OCI-LY7 (cell line): ENCODE results near the gene NACA. TPM values are rescaled to one million over a fixed set of nuclear protein-coding genes. Genes with fewer than 3 reads are reported as not detected.
"Not testable (repeated sequence)": the region's sequence is repeated elsewhere in the genome, so short reads cannot be mapped to it uniquely, and the experiment has no call there.

Experiments used
- BruUV-seq: library from RNA; stranded (reverse); fragments of 400-500 nt; replicated peaks from 2 replicates; lab custom pipeline; 2021; lab: Mats Ljungman, UMichigan
- CTCF ChIA-PET: fragments of 300-600 bp; sonication (Branson Sonifier 250); formaldehyde crosslinking; loops from one replicate; lab custom pipeline; 2022; ENCODE audit warnings: antibody characterized with exemption; ENCODE audit not compliant: unreplicated experiment; lab: Charles Lee
- POLR2A ChIA-PET: fragments of 300-600 bp; sonication (Branson Sonifier 250); formaldehyde crosslinking; loops from one replicate; lab custom pipeline; 2022; ENCODE audit warnings: antibody characterized with exemption; lab: Charles Lee
- DNase-seq: peaks from one replicate; pipeline ENCODE4 v3.0.0-alpha.2; 2015; ENCODE audit warnings: low spot score
- H2AFZ ChIP-seq: fragments of 200-600 bp; sonication (generic), shearing (Covaris generic); 2 replicates; pipeline ENCODE4 v1.6.1; 2014; ENCODE audit warnings: mild to moderate bottlenecking, antibody characterized with exemption, low read length, moderate library complexity
- H3K27ac ChIP-seq: fragments of 200-600 bp; sonication (generic); 2 replicates; pipeline ENCODE4 v1.5.1; 2014; ENCODE audit warnings: mixed run types, low read depth, mild to moderate bottlenecking, moderate library complexity, low read length, inconsistent platforms; ENCODE audit not compliant: poor library complexity, severe bottlenecking
- H3K36me3 ChIP-seq: fragments of 200-600 bp; sonication (generic); 2 replicates; pipeline ENCODE4 v1.6.1; 2014; ENCODE audit warnings: mild to moderate bottlenecking, antibody characterized with exemption, low read length, moderate library complexity, mixed read lengths; ENCODE audit not compliant: insufficient read depth
- H3K4me1 ChIP-seq: fragments of 200-600 bp; sonication (generic); 2 replicates; pipeline ENCODE4 v1.5.1; 2014; ENCODE audit warnings: mild to moderate bottlenecking, low read length; ENCODE audit not compliant: insufficient read depth, poor library complexity, severe bottlenecking
- H3K4me2 ChIP-seq: fragments of 200-600 bp; sonication (generic); 2 replicates; pipeline ENCODE4 v1.6.1; 2014; ENCODE audit warnings: mild to moderate bottlenecking, low read length
- H3K4me3 ChIP-seq: fragments of 200-600 bp; sonication (generic); 2 replicates; pipeline ENCODE4 v1.5.1; 2014; ENCODE audit warnings: mild to moderate bottlenecking, low read depth, low read length; ENCODE audit not compliant: poor library complexity, severe bottlenecking
- H3K79me2 ChIP-seq: fragments of 200-600 bp; sonication (generic); 2 replicates; pipeline ENCODE4 v1.6.1; 2016; ENCODE audit warnings: low read depth, mild to moderate bottlenecking, low read length, moderate library complexity, mixed read lengths; ENCODE audit not compliant: insufficient read depth
- H3K9me2 ChIP-seq: fragments of 200-600 bp; sonication (generic); 2 replicates; pipeline ENCODE4 v1.6.1; 2016; ENCODE audit warnings: mild to moderate bottlenecking, low read length, mixed read lengths; ENCODE audit not compliant: insufficient read depth
- H3K9me3 ChIP-seq: fragments of 200-600 bp; sonication (generic); 2 replicates; pipeline ENCODE4 v1.6.1; 2014; ENCODE audit warnings: mild to moderate bottlenecking, mixed run types, low read length, mixed read lengths
- H4K20me1 ChIP-seq: fragments of 200-600 bp; sonication (generic); 2 replicates; pipeline ENCODE4 v1.6.1; 2014; ENCODE audit warnings: mild to moderate bottlenecking, antibody characterized with exemption, low read length, moderate library complexity, mixed read lengths; ENCODE audit not compliant: insufficient read depth
- CTCF ChIP-seq: fragments of 200-600 bp; sonication (generic); conservative IDR thresholded peaks from 2 replicates; pipeline ENCODE4 v1.5.1; 2014; ENCODE audit warnings: mild to moderate bottlenecking, antibody characterized with exemption, low read length, moderate library complexity, mixed read lengths
- EZH2phosphoT487 ChIP-seq: fragments of 200-600 bp; sonication (generic); IDR thresholded peaks from 2 replicates; pipeline ENCODE4 v1.6.1; 2018; ENCODE audit warnings: low read depth, borderline replicate concordance, mild to moderate bottlenecking, mixed run types, antibody characterized with exemption, low read length, moderate library complexity, mixed read lengths
- intact Hi-C: fragments of 100-400 bp; cut with micrococcal nuclease; formaldehyde crosslinking; loops from one replicate; pipeline ENCODE4 v1.10.0; 2022; ENCODE audit not compliant: unreplicated experiment
- total RNA-seq, 2 experiments: library from RNA; depleted of rRNA in 1 of 2; stranded (reverse); fragments of >200 nt in 1 of 2; shearing (Covaris generic) in 1 of 2; gene quantifications; 2 replicates each; pipeline ENCODE4 v1.2.3, GENCODE V29; 2014 to 2022

The NACA gene
- total RNA-seq, 2 experiments from 2014 or later = 892 to 1,723 TPM

- POLR2A ChIA-PET = interaction anchor here (0.5 to 1.6 kb wide), 7 partner anchors 10 to 360 kb away, joined by 3 to 9 read pairs (median 3); partner anchors contain the start of genes PTGES3 and STAT6
- CTCF ChIA-PET = no interaction called here
- TSS peak; percentile 83 for BruUV-seq
- Histone ChIP-seq H3K9me3 (no peaks in the 10 kb centered on the region), H4K20me1 (no peaks in the 10 kb centered on the region), H3K27ac (peak within 1 kb of the TSS; percentile 94), H3K4me3 (peak within 1 kb of the TSS; percentile 76), H3K36me3 (peaks cover 21% of the 10 kb centered on the region), H3K4me1 (peaks cover 25% of the 10 kb centered on the region), H3K9me2 (no peaks in the 10 kb centered on the region), H3K4me2 (peak within 1 kb of the TSS; percentile 90), H3K79me2 (peaks cover 29% of the 10 kb centered on the region), H2AFZ (peak within 1 kb of the TSS; percentile 50; the same call in 1 of the 2 replicates)
- no peak for TF ChIP-seq EZH2phosphoT487
- TF ChIP-seq CTCF = no peak
- peak; percentile 94 for DNase-seq
- intact Hi-C loops = loop anchor here (1.0 to 5.0 kb wide), 4 partner anchors 27 to 359 kb away; partner anchors contain the start of genes NACA, PTGES3 and STAT6
Measured at GRCh38 chr12:56751712-56752598, 26.9 kb upstream of the NACA start, which contains the start of gene PRIM1. PRIM1 (minus strand) TSS chr12:56752323; CDS start chr12:56752298, 25 bp downstream.

- H3K9me2 ChIP-seq, CTCF ChIA-PET, BruUV-seq, H3K9me3 ChIP-seq, H4K20me1 ChIP-seq, DNase-seq: not testable (repeated sequence)
- peaks cover 33% of the 10 kb centered on the region for H3K36me3 ChIP-seq
- intact Hi-C loops = loop anchor here (2.0 to 5.0 kb wide), 2 partner anchors 113 to 360 kb away; partner anchors contain the start of gene STAT6
- peaks cover 25% of the 10 kb centered on the region for H3K4me1 ChIP-seq
- H2AFZ ChIP-seq = peak overlapping the region; percentile 50; the same call in 1 of the 2 replicates
- H3K4me2 ChIP-seq = peak overlapping the region; percentile 90
- H3K4me3 ChIP-seq = peak overlapping the region; percentile 76
- POLR2A ChIA-PET = interaction anchor here (0.6 to 1.7 kb wide), 4 partner anchors 25 to 452 kb away, joined by 3 to 9 read pairs (median 6); partner anchors contain the start of gene PTGES3
- H3K27ac ChIP-seq = peak overlapping the region; percentile 94
- peaks cover 29% of the 10 kb centered on the region for H3K79me2 ChIP-seq
Measured at GRCh38 chr12:56750596-56750995, 25.5 kb upstream of the NACA start.

- Histone ChIP-seq H3K79me2 (peaks cover 29% of the 10 kb centered on the region), H4K20me1 (no peaks in the 10 kb centered on the region), H3K4me3 (peak overlapping the region; percentile 76), H3K27ac (peak overlapping the region; percentile 68), H2AFZ (peak overlapping the region; percentile 20; the same call in 1 of the 2 replicates), H3K36me3 (peaks cover 39% of the 10 kb centered on the region), H3K9me2 (no peaks in the 10 kb centered on the region), H3K9me3 (no peaks in the 10 kb centered on the region), H3K4me2 (peak overlapping the region; percentile 90), H3K4me1 (peaks cover 25% of the 10 kb centered on the region)
- CTCF ChIA-PET = no interaction called here
- BruUV-seq = no TSS peak
- POLR2A ChIA-PET = interaction anchor here (0.5 to 1.7 kb wide), 3 partner anchors 24 to 621 kb away, joined by 3 to 8 read pairs (median 6); no protein-coding TSS in a partner anchor
- DNase-seq = peak; percentile 28
- intact Hi-C loops = loop anchor here (2.0 to 5.0 kb wide), 2 partner anchors 113 to 361 kb away; partner anchors contain the start of gene STAT6
- TF ChIP-seq CTCF = no peak
- no peak for TF ChIP-seq EZH2phosphoT487
Measured at GRCh38 chr12:56749853-56750252, 24.8 kb upstream of the NACA start.
